Measurements from ENCODE around the gene CD200R1. TPM values are rescaled to one million over a fixed set of nuclear protein-coding genes. Genes with fewer than 3 reads are reported as not detected.

CD200R1 gene, protein sequence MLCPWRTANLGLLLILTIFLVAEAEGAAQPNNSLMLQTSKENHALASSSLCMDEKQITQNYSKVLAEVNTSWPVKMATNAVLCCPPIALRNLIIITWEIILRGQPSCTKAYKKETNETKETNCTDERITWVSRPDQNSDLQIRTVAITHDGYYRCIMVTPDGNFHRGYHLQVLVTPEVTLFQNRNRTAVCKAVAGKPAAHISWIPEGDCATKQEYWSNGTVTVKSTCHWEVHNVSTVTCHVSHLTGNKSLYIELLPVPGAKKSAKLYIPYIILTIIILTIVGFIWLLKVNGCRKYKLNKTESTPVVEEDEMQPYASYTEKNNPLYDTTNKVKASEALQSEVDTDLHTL
- 0.05 to 0.17 TPM (median 0.05 TPM) in 5 replicates for total RNA-seq (2022; extraction: Qiagen RNA extraction)

GRCh38 chr3:112974894-112975293, at the start of gene CD200R1:
Gene CD200R1, minus strand, starts transcription at chr3:112975103. Its CDS starts 246 bp downstream, at chr3:112974857.

GRCh38 chr3:112990672-112991602, 16.0 kb upstream of the CD200R1 start, which contains the start of gene GTPBP8:
Gene GTPBP8, plus strand, starts transcription at chr3:112990984. Its CDS starts 16 bp downstream, at chr3:112991000.

Other genes with a start within 250 kb of the CD200R1 start
- 0.05 to 0.24 TPM in 2 of 5 replicates, not detected in the others for gene CD200R1L, start 128.2 kb downstream of the CD200R1 start, total RNA-seq (2022; extraction: Qiagen RNA extraction)
- gene GTPBP8, start 15.9 kb upstream of the CD200R1 start, total RNA-seq (2022; extraction: Qiagen RNA extraction) = 14.9 to 17.8 TPM (median 15.8 TPM) in 5 replicates
- 4.8 to 6.4 TPM (median 5.5 TPM) in 5 replicates for gene BOC, start 236.5 kb upstream of the CD200R1 start, total RNA-seq (2022; extraction: Qiagen RNA extraction)

Measured in A549 treated with AZD2906 at 1 μM for 4 hours (cell line).